GM06990 (cell line): Measurements from ENCODE around the gene WNK2.

Experiments
- DNase-seq: peaks from one replicate; pipeline ENCODE4 v3.0.0-alpha.2; 2011; ENCODE audit not compliant: insufficient read length; ENCODE audit errors: extremely low read depth
- H3K27me3 ChIP-seq: replicated peaks from 2 replicates; pipeline ENCODE4 v1.6.0; 2011; ENCODE audit warnings: low read length; ENCODE audit not compliant: control insufficient read depth, insufficient read depth
- H3K36me3 ChIP-seq: 2 replicates; pipeline ENCODE4 v1.5.1; 2011; ENCODE audit warnings: low read length; ENCODE audit not compliant: control insufficient read depth, insufficient read depth
- H3K4me3 ChIP-seq: replicated peaks from 2 replicates; pipeline ENCODE4 v1.5.1; 2011; ENCODE audit warnings: low read depth, mild to moderate bottlenecking, control low read depth, low read length
- CTCF ChIP-seq: IDR thresholded peaks from 2 replicates; pipeline ENCODE4 v1.5.1; 2011; ENCODE audit warnings: low read length, control low read depth, mild to moderate bottlenecking, inconsistent platforms; ENCODE audit not compliant: insufficient read depth, poor library complexity, severe bottlenecking

WNK2 gene

DNA sequence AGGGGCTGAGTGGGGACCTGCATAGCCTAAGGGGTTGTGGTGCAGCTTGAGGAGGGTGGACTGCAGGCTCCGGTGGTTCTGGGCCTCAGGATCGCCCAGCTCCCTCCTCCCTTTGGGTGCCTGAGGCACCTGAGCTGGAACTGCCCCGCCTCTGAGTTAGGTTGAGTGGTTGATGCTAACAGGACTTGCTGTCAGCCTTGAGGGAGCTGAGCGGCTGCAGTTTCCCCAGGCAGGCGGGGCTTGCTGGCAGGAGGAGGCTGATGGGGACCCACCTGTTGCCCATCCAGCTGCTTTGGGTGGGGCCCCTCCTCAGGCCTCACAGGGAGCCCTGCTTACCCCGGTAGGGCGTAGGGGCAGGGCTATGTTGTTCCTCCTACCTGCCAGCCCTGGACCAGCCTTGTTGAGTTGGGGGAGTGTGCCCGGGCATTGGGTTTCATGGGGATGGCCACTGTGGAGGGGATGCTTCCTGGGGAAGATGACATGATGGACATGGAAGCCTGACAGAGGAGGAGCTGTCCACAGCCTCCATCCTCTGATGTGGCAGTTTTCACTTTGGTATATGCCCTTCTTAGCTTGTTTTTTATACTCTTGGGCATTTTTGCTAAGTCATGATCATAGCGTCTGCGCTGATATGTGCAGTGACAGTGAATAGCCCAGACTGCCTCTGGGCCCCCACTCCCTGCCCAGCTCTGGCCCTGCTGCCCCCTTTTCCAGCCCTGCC is 14.3 kb downstream of the WNK2 start:
- TF ChIP-seq CTCF = no peak
- Histone ChIP-seq H3K27me3 (no peaks in the 10 kb centered on the region), H3K4me3 (no peak overlapping the region), H3K36me3 (no peaks in the 10 kb centered on the region)
- no peak for DNase-seq

- DNase-seq = no peak
- TF ChIP-seq CTCF = no peak
Measured at GRCh38 chr9:93198838-93199625, 15.1 kb downstream of the WNK2 start.

DNA sequence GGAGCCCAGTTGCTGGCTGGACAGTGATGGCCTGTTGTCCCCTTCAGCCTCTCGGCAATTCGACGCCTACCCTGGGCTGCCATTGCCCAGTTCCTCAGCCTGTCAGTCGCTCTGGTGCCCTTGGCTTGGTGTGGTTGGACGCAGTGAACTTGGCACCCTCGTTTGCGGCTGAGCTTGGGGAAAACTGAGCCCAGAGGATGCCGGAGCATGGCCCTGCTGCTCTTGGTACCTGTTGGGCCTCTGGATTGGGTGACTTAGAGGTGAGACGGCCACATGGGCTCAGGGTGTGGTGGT is 16.5 kb downstream of the WNK2 start:
- no peaks in the 10 kb centered on the region for H3K36me3 ChIP-seq
- no peak overlapping the region for H3K4me3 ChIP-seq
- no peak for TF ChIP-seq CTCF
- DNase-seq = no peak
- no peaks in the 10 kb centered on the region; the same call in 1 of the 2 replicates for H3K27me3 ChIP-seq

More at GRCh38 chr9:93198838-93199625, 15.1 kb downstream of the WNK2 start:
- Histone ChIP-seq H3K27me3 (no peaks in the 10 kb centered on the region), H3K4me3 (no peak overlapping the region), H3K36me3 (no peaks in the 10 kb centered on the region)

DNA sequence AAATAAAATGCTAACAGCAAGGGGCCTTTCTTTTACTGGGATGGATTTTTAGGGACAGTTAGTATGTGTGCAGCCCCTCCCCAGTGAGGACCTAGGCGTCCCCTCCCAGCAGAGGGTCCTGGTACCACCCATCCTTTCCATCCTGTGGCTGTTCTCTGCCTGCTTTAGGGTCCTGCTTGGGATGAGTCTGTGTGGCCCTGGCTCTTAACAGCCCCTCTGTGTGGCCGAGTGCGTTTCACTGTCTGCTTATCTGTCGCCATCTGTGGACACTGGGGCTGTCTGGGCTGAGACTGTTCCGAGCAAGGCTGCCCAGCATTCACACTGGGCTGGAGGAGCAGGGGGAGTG is 17.0 kb downstream of the WNK2 start:
- Histone ChIP-seq H3K4me3 (no peak overlapping the region), H3K27me3 (no peaks in the 10 kb centered on the region; the same call in 1 of the 2 replicates), H3K36me3 (no peaks in the 10 kb centered on the region)
- no peak for TF ChIP-seq CTCF
- DNase-seq = no peak

DNA sequence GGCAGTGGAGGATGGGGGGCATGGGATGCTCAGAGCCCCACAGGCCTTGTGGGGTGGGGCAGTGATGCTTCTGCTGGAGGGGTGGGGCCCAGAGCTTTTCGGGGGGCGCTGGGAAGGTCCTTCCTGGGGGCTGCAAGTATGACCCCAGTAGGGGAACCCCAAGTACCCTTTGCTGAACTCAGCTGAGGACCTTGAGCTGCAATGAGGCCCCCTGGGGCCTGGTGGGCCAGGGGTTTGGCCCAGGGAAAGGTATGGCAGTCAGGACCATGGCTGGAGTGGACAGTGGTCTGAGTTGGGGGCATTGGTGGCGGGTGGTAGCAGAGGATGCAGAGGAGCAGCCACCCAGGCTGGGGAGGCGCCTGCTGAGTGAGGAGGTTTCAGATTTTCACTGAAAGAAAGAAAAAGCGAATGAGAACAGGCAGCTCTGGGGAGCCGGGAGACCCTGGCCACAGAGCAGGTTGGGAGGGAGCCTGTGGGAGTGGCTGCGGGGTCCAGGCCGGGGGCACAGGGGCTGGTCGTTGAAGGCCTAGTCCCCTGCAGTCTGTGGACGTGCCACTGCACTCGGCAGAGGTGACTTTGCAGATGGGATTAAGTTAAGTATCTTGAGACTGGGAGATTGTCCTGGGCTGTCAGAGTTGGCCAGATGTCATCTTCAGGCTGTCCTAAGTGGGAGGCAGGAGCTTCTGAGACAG is 19.2 kb downstream of the WNK2 start:
- H3K4me3 ChIP-seq = no peak overlapping the region
- no peak for TF ChIP-seq CTCF
- no peaks in the 10 kb centered on the region for H3K36me3 ChIP-seq
- no peaks in the 10 kb centered on the region; the same call in 1 of the 2 replicates for H3K27me3 ChIP-seq
- no peak for DNase-seq
